Fibroblast of pulmonary artery (primary cell): ENCODE results near the gene SI.
"Not testable (repeated sequence)": the region's sequence is repeated elsewhere in the genome, so short reads cannot be mapped to it uniquely, and the experiment has no call there.

Source experiments
- DNase-seq: peaks from one replicate; pipeline ENCODE4 v3.0.0-alpha.2; 2010; ENCODE audit warnings: low read depth
- H3K4me3 ChIP-seq: replicated peaks from 2 replicates; pipeline ENCODE4 v1.5.1; 2011; ENCODE audit warnings: low read depth, mild to moderate bottlenecking, control low read depth, low read length, moderate library complexity
- TF ChIP-seq, protein P1 (sequence below): IDR thresholded peaks from 2 replicates; pipeline ENCODE4 v1.5.1; 2011; ENCODE audit warnings: mild to moderate bottlenecking, control low read depth, low read length, inconsistent platforms; ENCODE audit errors: missing control alignments

Gene SI

DNA sequence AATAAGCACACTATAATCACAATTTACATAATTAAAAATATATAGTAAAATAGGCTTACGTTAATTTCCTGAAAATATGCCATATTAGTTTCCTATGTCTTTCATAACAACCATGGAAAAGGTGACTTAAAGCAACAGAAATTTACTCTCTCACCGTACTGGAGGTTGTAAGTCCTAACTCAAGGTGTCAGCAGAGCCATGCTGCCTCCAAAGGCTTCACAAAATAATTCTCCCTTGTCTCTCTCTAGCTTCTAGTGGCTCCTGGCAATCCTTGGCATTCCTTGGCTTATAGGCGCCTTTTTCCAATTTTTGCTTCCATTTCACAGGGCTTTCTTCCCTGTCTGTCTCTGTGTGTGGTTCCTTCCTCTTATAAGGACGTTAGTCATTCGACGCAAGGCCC lies 7.6 kb downstream of the SI start:
- TF ChIP-seq, protein P1, sequence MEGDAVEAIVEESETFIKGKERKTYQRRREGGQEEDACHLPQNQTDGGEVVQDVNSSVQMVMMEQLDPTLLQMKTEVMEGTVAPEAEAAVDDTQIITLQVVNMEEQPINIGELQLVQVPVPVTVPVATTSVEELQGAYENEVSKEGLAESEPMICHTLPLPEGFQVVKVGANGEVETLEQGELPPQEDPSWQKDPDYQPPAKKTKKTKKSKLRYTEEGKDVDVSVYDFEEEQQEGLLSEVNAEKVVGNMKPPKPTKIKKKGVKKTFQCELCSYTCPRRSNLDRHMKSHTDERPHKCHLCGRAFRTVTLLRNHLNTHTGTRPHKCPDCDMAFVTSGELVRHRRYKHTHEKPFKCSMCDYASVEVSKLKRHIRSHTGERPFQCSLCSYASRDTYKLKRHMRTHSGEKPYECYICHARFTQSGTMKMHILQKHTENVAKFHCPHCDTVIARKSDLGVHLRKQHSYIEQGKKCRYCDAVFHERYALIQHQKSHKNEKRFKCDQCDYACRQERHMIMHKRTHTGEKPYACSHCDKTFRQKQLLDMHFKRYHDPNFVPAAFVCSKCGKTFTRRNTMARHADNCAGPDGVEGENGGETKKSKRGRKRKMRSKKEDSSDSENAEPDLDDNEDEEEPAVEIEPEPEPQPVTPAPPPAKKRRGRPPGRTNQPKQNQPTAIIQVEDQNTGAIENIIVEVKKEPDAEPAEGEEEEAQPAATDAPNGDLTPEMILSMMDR = no peak
- DNase-seq = no peak
- no peak overlapping the region for H3K4me3 ChIP-seq

DNA sequence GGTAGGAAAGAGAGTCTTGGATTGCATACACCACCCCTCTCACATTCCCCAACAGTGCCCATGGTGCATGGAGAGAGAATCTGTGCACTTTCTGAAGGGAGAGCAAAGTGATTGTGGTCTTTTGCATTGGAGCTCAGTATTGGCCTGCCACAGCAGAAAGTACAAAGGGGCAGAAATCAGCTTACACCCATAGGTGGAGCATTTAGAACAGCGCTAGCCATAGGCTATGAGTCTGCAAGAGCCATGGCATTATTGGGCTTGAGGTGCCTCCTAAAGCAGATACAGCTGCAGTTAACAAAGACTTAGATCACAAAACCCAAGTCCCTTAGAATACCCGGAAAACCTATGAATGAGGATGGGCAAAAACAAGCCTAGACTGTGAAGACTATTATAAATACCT lies 21.8 kb downstream of the SI start:
- H3K4me3 ChIP-seq = no peak overlapping the region
- TF ChIP-seq, protein P1 = no peak
- DNase-seq = no peak

DNA sequence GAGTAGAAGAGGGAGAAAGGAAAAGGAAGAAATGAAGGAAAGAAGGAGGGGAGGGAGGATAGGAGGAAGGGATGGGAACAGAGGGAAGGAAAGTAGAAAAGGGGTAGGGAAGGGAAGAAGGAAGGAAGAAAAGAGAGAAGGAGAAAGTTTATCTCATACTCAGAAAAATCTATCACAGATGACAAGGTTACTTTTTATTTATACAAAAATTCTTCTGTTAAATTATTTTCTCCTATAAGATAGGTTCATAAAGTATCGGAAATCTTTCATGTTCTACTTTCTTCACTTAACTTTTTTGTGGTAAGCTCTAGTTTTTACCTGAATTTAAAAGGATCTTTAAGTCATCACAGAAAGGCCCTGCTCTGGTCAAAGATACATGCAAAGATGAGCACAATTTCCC lies 38.1 kb downstream of the SI start:
- TF ChIP-seq, protein P1 = no peak
- no peak overlapping the region for H3K4me3 ChIP-seq
- no peak for DNase-seq

DNA sequence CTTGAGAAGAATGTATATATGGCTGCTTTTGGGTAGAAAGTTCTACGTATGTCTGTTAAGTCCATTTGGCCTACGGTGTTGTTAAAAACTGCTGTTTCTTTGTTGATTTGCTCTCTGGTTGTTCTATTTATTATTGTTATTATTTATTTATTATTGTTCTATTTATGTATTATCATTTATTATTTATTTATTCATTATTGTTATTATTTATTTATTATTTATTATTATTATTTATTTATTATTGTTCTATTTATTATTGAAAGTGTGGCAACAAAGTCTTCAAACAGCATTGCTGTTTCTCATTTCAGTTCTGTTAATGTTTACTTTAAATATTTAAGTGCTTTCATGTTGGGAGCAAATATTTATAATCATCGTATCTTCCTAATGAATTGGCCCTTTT lies 66.7 kb downstream of the SI start:
- H3K4me3 ChIP-seq = no peak overlapping the region
- TF ChIP-seq, protein P1 = no peak
- no peak for DNase-seq

DNA sequence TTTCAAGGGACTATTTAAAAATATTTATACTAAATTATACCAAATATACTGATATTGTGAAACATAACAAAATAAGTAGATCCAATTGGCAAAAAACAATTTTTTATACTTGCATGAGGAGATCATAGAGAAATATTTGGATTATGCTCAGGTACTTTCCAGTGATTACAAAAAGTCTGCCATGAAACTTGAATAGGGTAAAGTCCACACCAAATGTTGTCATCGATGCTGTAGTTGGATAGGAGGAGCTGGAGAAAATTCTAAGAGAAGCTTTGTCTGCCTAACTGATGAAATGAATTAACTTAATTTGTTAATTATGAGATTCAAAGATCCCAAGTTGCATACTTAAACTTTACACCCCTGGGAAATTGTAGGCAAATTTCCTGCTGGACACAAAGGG lies 93.3 kb downstream of the SI start:
- no peak for DNase-seq
- no peak overlapping the region for H3K4me3 ChIP-seq
- TF ChIP-seq, protein P1 = no peak

DNA sequence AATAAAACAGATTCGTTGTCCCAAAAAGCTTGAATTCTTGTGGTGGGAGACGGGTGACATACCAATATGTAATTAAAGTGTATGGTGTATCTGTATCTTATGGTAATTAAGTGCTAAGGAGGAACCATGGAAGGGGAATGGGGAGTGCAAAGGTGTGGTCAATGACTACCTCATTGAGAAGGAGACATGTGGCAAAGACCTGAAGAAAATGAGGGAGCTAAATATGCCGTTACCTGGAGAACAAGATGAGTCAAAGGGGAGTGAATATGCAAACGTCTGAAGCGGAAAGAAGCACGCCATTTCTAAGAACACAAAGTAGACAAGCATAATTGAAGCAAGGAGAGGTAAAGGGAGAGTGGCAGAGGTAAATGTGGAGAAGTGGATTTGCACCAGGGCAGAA lies 115.7 kb downstream of the SI start:
- DNase-seq = no peak
- H3K4me3 ChIP-seq = no peak overlapping the region
- TF ChIP-seq, protein P1 = no peak

DNA sequence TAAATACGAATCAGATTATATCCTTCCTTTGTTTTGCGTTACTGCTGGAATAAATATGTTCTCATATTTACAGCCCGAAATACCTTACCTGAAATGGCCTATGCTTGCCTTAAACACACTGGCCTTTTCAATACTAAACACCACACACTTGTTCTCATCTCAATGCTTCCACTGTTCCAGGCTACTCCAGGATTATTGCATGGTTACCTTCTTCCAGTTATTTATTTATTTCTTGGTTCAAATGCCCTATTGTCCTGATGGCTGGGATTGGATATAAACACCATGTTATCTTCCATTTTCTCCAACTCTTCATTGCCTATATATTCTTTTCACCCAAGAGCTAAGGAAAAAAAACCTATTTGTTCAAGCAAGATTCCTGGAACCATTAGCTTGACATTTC lies 125.3 kb downstream of the SI start:
- no peak overlapping the region for H3K4me3 ChIP-seq
- DNase-seq = no peak
- TF ChIP-seq, protein P1 = no peak

DNA sequence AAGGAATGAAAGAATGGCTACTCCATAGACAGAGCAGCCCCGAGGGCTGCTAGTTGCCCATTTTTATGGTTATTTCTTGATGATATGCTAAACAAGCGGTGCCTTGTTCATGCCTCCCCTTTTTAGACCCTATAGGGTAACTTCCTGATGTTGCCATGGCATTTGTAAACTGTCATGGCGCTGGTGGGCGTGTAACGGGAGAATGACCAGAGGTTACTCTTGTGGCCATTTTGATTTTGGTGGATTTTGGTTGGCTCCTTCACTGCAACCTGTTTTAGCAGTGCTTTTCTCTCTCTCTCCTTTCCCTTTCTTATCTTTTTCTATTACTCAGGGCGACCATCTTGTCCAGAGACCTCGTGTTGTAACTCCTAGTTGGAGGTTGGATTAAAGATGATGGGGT lies 126.9 kb downstream of the SI start:
- DNase-seq = not testable (repeated sequence)

More for the DNA sequence above, 126.9 kb downstream of the SI start:
- H3K4me3 ChIP-seq = not testable (repeated sequence)
